Panc1 (cell line): ENCODE measurements around the gene C5. TPM values are rescaled to one million over a fixed set of nuclear protein-coding genes. Genes with fewer than 3 reads are reported as not detected.

ENCODE experiments used
- ATAC-seq: fragments of 200-7000 bp; cut with Tn5 transposase; 2 replicates; pipeline ENCODE4 v1.9.1; 2020; ENCODE audit warnings: mild to moderate bottlenecking, moderate library complexity
- BruUV-seq: library from RNA; stranded (reverse); fragments of 400-500 nt; replicated peaks from 2 replicates; lab custom pipeline; 2021; lab: Mats Ljungman, UMichigan
- CTCF ChIA-PET: fragments of 300-600 bp; sonication (Branson Sonifier 250); formaldehyde crosslinking; loops from one replicate; lab custom pipeline; 2022; ENCODE audit warnings: antibody characterized with exemption; lab: Charles Lee
- POLR2A ChIA-PET: fragments of 300-600 bp; sonication (Branson Sonifier 250); formaldehyde crosslinking; loops from one replicate; lab custom pipeline; 2022; ENCODE audit warnings: antibody characterized with exemption; lab: Charles Lee
- DNase-seq: peaks from one replicate; pipeline ENCODE4 v3.0.0-alpha.2; 2010; ENCODE audit warnings: low read depth, low spot score
- H3K27ac ChIP-seq: 2 replicates; pipeline ENCODE4 v1.5.1; 2011; ENCODE audit warnings: mild to moderate bottlenecking, low read length, inconsistent platforms
- H3K27me3 ChIP-seq: fragments of 200-500 bp; sonication (Bioruptor generic); 2 replicates; pipeline ENCODE4 v1.6.0; 2014; ENCODE audit warnings: low read length, inconsistent platforms; ENCODE audit not compliant: control insufficient read depth, insufficient read depth
- H3K36me3 ChIP-seq: fragments of 200-500 bp; sonication (Bioruptor generic); 2 replicates; pipeline ENCODE4 v1.5.1; 2014; ENCODE audit warnings: inconsistent platforms, mild to moderate bottlenecking, low read length, moderate library complexity; ENCODE audit not compliant: control insufficient read depth, insufficient read depth
- H3K4me1 ChIP-seq: 2 replicates; pipeline ENCODE4 v1.5.1; 2011; ENCODE audit warnings: inconsistent platforms, mild to moderate bottlenecking, low read length, moderate library complexity; ENCODE audit not compliant: control insufficient read depth, insufficient read depth
- H3K4me3 ChIP-seq, 2 experiments: 2 replicates each; pipeline ENCODE4 v1.5.1; 2011 to 2012; ENCODE audit warnings: low read depth in 2 of 2, low read length in 2 of 2, mild to moderate bottlenecking in 2 of 2, inconsistent platforms in 1 of 2, moderate library complexity in 1 of 2
- H3K9me3 ChIP-seq: fragments of 200-500 bp; sonication (Bioruptor generic); 2 replicates; pipeline ENCODE4 v1.5.1; 2014; ENCODE audit warnings: low read depth, mild to moderate bottlenecking, inconsistent platforms, low read length, moderate library complexity; ENCODE audit not compliant: control insufficient read depth, insufficient read depth
- CTCF ChIP-seq: fragments of 450-650 bp; IDR thresholded peaks from 2 replicates; pipeline ENCODE4 v1.5.1; 2017; ENCODE audit warnings: mild to moderate bottlenecking
- POLR2AphosphoS5 ChIP-seq: IDR thresholded peaks from 2 replicates; pipeline ENCODE4 v1.6.1; 2012; ENCODE audit warnings: mild to moderate bottlenecking, low read depth, low read length, moderate library complexity
- REST ChIP-seq, 2 experiments: IDR thresholded peaks; 2 replicates each; pipeline ENCODE4 v1.6.1; 2011 to 2012; ENCODE audit warnings: low read depth in 2 of 2, control low read depth in 1 of 2, low read length in 1 of 2, mild to moderate bottlenecking in 1 of 2, moderate library complexity in 1 of 2; ENCODE audit not compliant: insufficient read depth in 1 of 2
- SIN3A ChIP-seq: IDR thresholded peaks from 2 replicates; pipeline ENCODE4 v1.6.1; 2012; ENCODE audit warnings: low read depth, mild to moderate bottlenecking, low read length, moderate library complexity, borderline replicate concordance; ENCODE audit not compliant: insufficient read depth
- TCF7L2 ChIP-seq: IDR thresholded peaks from 2 replicates; pipeline ENCODE4 v1.6.1; 2011; ENCODE audit warnings: mild to moderate bottlenecking, low read depth, low read length, inconsistent platforms
- in situ Hi-C: cut with HindIII; loops from 2 replicates; pipeline ENCODE4 v1.10.0; 2016; ENCODE audit warnings: low sequenced_read_pairs, low pct_unique_long_range_greater_than_20kb
- intact Hi-C: fragments of 100-400 bp; cut with micrococcal nuclease; formaldehyde crosslinking; loops from one replicate; pipeline ENCODE4 v1.10.0; 2022; ENCODE audit not compliant: unreplicated experiment
- total RNA-seq: library from RNA; stranded (reverse); gene quantifications from one replicate; pipeline ENCODE4 v1.2.1, GENCODE V29; 2021; ENCODE audit not compliant: unreplicated experiment

The C5 gene
- total RNA-seq, 1 experiment from 2014 or later = 1.6 TPM

- no peak for DNase-seq
These were observed 147.2 kb downstream of the C5 start for GRCh38 chr9:120902569-120903535.

More at GRCh38 chr9:120902569-120903535, 147.2 kb downstream of the C5 start:
- ChIA-PET CTCF (no interaction called here), POLR2A (no interaction called here)
- no peaks in the 10 kb centered on the region for H3K27me3 ChIP-seq
- no peak for TF ChIP-seq POLR2AphosphoS5
- TF ChIP-seq CTCF = no peak
- TF ChIP-seq SIN3A = no peak
- no peak for TF ChIP-seq TCF7L2
- TF ChIP-seq REST (IDR thresholded peaks at IDR 0.05; ENCODE audit: insufficient read depth in 1 of 2, low read depth in 2 of 2, low read length in 1 of 2) = no peak
- H3K9me3 ChIP-seq = no peaks in the 10 kb centered on the region
- H3K4me3 ChIP-seq = no peak overlapping the region
- no peak overlapping the region for H3K27ac ChIP-seq
- no peaks in the 10 kb centered on the region for H3K36me3 ChIP-seq
- in situ Hi-C loops (no loop called here), intact Hi-C loops (no loop called here)
- no peak for ATAC-seq
- no TSS peak for BruUV-seq
- no peaks in the 10 kb centered on the region for H3K4me1 ChIP-seq

Other genes with a start within 250 kb of the C5 start
- gene PSMD5, start 207.4 kb downstream of the C5 start, total RNA-seq = 53.0 TPM
- gene PHF19, start 173.1 kb downstream of the C5 start, total RNA-seq = 91.1 TPM
- gene TRAF1, start 123.5 kb downstream of the C5 start, total RNA-seq = 4.7 TPM
- 11.5 TPM for gene CNTRL, start 24.7 kb upstream of the C5 start, total RNA-seq
- gene RAB14, start 151.6 kb upstream of the C5 start, total RNA-seq = 42.7 TPM
- 278 TPM for gene GSN, start 217.9 kb upstream of the C5 start, total RNA-seq